ENCODE data around the gene PPM1F.

PPM1F gene

DNA sequence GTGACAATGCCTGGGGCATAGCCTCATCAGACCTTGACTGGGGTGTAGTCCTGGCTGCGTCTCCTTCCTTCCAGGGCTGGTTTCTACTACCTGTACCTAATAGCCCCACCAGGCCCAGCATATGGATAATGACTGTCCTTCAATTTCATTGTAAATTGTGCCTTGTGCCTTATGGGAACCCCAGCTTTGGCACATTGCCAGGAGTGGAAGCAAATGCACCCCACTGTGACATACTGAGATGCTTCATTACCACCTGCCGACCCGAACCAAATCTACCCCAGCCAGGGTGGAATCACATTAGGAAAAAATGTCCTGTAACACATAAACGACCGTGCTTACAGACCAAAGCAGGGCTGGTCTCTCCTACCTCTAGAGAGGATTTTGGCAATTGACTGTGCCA is 22.6 kb upstream of the PPM1F start:
- no peak for DNase-seq

DNA sequence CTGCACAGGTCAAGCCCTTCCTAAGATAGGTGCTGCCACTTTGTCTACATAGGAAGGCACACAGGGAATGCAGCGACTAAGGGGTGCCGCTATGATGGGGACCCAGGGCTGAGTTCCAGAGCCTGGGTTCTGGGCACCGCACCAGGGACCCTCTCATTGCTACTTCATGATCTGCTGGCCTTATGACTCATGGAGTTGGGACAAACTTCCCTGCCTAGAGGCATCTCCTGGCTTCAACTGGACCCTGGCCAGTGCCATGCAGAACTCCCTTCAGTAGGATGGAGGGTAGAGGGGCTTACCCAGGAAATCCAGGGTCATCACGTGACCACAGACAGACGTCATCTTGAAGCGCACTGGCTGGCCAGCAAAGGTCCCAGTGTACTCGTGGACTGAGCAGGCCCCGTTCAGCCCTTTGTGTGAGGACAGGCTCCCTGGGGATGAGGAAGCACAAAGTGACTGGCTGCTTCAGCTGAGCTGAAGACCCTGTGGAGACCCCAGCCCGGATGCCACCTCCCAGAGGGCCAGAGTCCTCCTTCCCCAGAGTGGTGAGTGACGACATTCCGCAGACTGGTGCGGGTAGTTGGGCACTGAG is 21.5 kb upstream of the PPM1F start:
- DNase-seq = no peak

DNA sequence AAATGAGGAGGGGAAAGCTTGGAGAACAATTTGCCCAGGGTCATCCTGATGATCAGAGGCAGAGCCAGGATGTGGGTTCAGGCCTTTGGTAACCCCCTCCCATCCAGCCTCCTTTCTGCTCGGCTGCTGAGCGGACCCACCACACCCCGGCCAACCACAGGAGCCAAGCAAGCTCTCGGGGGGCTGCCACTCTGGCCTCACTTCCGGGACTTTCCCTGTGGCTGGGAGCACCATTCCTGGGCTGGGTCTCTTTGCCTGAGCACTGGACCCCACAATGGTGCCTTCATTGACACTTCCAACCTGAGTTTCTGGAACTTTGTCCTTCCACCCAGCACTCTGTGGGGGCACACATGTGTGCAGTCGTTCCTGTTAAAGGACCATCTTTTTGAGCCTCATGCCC is 20.2 kb upstream of the PPM1F start:
- DNase-seq = no peak

DNA sequence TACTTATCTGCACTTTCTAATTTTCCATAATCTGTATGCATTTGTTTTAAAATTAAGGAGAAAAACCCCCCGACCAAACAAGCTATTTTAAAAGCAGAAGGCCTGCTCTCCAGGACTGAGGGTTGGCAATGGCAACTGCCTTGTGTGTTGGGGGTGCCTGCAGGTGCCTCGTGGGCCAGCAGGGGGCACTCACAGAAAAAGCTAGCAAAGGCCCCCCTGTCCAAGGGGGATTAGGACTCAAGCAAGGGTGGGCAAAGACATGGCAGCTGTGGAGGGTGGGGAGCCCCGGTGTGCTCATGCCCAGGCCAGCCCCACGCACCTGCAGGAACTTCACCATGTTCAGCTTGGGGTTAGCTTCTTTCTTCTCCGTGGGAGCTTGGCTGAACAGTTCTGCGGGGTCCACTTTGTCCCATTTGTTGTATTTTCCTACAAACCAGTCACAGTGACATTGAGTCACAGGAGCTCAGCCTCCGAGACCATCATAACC is 19.7 kb upstream of the PPM1F start:
- no peak for DNase-seq

DNA sequence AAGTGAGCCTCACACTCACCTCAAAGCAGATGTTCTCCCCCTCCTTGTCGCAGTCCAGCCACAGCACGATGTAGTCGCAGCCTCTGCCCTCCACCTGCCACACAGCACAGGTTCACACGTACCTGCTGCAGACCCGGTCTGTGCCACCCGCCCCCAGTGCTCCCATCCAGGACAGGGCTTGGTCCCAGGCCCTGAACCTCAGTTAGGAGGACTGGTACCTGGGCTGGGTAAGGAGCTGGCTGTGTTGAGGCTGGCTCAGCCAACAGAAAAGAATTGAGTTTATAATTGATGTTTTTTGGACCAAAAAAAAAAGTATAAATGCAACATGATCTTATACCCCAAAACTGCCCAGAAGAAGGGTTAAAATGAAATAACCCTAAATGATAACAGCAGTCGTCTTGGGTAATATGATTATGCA is 19.2 kb upstream of the PPM1F start:
- DNase-seq = no peak

DNA sequence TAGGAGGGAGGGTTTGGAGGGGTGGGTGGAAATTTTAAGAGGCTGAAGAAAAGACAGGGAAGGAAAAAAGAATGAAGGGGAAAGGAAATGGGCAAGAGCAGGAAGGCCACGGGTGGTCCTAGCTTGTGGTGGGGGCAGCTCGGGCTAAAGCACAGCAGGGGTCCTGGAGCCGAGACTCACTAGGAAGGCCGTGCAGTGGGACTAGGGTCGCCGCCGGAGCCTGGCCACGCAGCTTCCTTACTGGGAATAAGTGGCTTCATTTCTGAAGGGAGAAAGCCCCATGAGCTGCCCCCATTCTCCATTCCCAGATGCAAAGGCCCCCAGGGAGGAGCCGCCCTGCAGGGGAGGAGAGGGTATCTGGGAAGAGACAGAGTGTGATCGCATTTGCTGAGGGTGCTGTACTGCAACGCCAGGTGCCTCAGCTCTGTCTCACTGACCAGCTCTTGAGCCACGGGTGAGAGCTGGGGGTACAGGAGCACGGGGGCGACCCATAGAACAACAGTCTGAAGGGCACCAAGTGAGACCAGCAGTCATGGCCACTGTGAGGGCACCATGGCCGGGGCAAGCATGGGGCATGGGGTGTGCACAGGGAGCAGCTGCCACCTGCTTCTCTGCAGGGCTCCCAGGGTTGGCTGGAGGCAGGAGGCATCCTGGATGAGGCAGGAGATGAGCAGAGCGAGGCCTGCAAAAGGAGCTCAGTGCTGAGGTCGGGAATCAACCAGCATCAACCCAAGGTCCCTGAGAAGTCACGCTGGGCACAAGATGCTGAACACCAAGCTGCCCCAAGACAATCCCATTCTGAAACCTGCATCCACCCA is 18.4 kb upstream of the PPM1F start:
- DNase-seq = no peak

DNA sequence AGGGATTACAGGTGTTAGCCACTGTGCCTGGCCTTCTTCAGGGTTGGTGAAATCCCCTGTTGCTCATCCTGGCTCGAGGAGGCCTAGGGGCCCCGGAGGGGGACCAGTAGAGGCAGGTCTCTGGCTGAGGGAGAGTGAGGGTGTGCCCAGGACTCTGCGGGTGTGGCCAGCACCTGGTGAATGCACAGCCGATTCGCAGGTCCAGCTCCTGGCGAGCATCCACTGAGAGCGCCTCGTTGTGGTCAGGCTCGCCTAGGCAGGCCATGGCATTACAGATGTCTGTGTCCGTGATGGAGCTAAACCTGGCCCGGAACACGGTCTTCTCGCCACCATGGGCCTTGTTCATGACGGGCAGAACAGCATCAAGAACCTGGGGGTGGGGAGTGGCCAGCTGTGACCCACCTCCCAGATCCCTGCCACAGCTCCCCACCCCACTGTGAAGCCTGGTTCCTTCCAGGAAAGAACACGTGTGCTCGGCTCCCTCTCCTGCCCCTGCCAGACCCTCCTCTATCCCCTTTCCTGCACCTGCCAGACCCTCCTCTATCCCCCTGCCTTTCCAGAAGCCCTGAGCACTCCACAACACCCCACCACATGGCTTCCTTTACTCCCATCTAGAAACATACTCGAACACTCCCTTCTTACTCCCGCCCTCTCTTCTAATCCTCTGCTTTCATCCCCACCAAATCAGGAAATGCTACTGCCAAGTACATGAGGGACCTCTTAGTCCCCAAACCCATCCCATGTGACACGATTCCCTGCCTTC is 17.6 kb upstream of the PPM1F start:
- no peak for DNase-seq

DNA sequence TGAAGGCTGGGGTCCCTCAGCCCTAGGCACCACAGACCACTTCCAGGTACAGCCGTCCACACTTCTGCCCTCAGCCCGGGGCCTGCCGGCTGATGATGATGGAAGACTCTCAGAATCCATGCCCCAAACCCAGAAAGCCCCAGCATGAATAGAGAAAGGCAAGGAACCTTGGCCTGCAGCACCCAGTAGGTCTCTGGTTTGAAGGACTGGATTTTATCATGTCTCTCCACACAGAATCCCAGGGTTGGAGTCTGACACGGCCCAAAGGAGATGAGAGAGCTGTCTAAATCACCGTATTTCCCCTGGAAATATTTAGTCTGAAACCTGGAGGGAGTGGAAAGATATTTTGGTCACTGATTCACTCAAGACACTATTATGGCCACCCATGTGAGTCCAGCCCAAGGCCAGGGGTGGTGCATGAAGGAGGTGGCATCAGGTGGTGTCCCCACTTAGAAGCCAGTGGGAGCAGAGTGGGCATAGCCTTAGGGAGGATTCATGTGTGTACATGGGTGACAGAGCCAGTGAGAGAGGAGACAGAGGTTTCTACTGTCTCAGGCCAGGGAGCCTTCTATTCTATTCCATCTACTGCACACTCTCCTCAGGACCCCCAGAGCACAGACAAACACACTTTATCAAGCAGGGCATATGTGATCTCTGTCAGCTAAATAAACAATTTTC is 15.9 kb upstream of the PPM1F start:
- no peak for DNase-seq

DNA sequence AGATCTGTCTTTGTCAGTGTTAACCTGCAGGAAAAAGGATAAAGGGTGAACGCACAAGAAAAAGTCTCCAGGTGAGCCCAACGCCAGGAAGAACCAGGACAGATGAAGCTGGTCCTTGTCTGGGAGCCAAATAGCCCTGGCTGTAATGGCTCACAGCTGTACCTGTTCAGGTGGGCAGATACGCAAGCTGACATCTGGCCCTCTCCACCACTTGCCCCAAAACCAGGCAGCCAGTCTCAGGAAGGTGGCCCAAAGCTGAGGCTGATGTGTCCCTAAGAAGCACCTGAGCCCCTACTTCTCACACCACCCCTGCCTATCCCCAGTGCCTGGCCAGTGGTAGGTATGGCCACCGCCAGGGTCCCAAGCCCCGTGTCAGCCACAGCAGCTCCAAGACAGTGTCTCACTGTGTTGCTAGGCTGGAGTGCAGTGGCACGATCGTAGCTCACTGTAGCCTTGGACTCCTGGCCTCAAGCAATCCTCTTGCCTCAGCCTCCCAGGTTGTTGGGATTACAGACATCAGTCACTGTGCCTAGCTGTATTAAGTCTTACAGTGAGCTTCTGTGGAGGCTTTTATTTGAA is 15.1 kb upstream of the PPM1F start:
- DNase-seq = no peak

DNA sequence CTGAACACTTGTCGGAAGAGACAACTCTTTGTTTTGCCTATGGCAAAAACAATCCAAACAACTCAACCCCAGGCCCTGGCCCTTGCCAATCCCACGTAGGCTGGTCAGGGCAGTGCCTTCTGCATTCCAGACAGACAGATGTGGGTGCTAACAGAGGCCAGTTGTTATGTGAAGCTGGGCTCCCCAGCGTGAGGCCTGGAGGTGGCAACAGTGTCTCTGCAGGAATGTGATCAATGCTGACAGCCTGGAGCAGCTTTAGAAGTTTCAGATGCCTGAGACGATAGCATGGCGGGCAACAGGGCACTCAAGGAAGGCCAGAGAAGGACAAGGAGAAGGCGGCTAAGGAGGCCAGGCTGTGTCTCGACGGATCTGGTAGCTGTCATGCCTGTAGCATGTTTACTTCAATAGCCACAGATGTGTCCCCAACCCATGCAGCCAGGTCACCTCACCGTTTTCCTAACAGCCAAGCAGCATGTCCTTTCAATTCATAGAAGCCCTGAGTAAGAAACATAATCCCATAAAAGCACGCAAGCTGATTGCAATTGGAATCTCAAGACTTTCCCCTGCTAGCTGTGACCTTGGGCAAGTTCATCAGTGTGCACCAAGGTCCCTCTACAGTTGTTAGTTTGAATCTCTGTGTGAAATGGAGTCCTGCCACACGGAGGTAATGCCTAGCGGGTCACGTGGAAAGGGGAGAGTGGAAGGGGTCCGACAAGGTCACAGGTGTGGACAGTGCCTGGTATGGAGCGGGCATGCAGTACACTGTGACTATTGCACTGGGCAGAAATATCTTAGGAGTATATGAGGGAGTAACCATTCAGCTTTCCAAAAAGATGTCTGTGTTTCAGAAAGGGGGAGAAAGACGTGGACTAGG is 14.2 kb upstream of the PPM1F start:
- no peak for DNase-seq

DNA sequence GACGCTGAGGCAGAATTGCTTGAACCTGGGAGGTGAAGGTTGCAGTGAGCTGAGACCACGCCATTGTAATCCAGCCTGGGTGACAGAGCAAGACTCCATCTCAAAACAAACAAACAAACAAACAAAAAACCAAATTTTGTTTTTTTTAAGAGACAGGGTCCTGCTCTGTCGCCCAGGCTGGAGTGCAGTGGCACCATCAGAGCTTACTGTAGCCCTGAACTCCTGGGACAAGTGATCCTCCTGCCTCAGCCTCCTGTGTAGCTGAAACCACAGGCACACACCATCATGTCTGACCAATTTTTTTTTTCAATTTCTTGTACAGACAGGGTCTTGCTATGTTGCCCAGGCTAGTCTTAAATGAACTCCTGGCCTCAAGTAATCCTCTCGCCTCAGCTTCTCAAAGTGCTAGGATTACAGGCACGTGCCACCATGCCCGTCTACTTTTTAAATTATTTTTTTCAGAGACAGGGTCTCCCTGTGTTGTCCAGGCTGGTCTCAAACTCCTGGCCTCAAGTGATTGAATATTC is 13.2 kb upstream of the PPM1F start:
- no peak for DNase-seq

DNA sequence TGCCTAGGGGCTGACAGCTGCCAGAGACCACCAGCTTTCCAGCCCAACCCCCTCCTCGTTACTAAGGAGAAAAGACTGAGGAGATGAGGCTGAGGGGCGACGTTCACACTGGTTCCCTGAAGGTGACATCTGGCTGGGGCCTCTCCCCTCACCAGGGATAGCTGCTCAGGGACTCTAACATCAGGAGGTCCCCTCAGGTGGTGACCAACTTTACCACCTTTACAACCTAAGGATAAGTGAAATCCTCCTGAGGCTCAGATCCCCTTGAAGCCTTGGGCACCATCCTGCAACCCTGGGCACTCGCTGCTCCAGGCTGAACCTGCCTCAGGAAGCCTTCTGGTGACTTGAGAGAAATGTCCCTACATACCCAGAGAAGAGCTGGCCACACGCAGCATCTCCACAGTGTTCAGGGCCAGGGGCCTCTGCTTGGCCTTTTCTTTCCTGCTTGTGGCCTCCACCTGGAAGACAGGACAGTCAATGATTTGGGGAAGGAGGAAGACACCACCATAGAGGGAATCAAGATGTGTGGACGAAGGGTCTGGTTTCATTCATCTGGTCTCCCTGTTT is 12.4 kb upstream of the PPM1F start:
- no peak for DNase-seq

DNA sequence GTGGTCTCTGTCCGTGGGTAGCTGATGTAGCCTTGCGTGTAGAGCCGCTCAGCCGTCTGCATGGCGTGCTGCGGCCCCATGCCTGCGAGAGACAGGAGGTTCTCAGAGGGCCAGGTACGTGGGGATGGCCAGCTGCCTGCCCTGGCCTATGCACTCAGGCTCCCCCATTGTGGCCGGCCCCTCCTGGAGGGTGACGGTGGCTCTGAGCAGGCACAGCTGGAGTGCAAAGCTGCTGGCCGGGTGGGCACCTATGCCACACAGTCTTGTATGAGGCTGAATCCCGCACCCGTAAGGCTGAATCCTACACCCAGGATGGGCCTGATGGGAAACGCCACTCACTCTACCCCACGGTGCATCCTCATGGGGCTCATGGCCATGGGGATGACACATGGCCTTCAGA is 11.6 kb upstream of the PPM1F start:
- DNase-seq = no peak

DNA sequence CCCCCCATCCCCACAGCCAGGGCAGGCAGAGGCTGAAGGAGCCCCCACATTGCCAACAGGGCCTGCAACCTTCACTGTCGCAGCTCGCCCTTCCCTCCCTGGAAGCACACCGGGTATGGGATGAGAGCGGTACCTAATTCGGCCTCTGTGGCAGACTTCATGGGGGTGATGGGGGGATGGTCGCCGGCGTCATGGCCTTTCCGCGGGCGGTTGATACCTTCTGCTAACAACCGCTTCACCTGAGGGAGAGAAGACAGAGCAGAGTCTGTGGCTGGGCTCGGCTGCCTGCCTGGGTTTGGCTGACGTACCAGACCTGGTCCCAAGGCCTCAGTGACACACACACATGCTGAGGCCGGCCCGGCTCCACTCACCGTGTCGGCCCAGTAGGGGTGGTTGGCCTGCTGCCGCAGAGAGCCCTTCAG is 11.2 kb upstream of the PPM1F start:
- DNase-seq = no peak

DNA sequence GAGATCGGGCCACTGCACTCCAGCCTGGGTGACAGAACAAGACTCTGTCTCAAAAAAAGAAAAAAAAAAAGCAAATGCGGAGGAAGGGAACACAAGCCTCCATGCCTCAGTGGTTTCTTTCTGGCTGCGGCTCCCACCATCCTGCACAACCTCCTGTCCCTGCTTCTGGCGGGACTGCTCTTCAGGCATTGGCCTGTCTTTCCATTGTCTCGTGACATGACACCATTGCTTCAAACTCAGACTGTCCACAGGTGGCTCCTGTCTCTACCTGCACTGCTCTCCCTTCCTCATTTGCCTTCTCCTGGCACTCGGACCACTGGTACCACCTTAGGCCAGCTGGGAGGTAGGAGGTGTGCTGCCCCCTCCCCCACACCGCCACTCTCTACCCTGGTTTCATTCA is 10.6 kb upstream of the PPM1F start:
- DNase-seq = no peak

DNA sequence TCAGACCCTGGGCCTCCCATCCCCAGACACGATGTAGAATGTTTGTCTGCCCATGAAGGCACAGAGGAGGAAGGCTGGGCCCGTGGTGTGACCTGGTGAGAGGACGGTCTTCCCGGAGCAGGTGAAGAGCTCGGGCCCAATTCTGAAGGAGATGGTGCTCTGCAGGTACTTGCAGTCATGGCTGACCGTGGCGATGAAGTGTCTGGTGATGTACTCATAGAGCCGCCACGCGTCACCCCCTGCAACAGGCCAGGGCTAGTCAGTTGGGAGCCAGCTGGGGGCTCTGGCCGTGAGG is 10.0 kb upstream of the PPM1F start:
- no peak for DNase-seq

DNA sequence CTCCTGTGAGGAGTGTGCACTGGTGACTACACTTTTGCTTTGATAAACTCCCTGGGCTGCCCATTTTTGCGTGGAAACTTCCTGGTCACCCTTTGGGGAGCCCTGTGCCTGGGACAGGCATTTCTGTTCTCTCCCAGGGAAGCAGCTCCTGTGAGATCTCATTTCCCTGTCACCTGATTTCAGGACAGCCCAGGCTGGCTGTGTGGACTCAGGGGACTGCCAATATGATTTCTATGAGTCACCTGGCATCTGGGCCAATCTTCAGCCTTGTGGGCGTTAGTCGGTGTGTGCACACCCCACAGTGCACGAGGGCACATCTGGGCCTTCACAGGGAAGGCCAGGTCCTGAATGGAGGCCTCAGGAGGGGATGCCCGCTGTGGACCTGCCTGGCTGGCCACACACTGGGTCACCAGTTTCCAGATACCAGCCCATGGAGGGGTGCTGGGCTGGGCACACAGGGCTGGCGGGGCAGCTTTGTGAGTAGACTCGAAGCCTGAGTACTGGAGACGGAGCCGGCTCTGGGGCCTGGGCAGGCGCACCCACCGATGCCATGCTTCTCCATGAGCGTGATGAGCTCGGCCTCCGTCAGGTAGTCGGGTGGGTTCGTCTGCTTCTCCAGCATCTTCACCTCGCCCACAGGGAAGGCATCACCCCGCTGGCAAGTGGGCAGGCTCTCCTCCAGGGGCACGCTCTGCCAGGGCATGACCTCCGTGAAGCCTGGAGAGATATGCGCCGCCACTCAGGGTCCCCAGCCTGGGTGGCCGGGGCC is 9.4 kb upstream of the PPM1F start:
- no peak for DNase-seq

DNA sequence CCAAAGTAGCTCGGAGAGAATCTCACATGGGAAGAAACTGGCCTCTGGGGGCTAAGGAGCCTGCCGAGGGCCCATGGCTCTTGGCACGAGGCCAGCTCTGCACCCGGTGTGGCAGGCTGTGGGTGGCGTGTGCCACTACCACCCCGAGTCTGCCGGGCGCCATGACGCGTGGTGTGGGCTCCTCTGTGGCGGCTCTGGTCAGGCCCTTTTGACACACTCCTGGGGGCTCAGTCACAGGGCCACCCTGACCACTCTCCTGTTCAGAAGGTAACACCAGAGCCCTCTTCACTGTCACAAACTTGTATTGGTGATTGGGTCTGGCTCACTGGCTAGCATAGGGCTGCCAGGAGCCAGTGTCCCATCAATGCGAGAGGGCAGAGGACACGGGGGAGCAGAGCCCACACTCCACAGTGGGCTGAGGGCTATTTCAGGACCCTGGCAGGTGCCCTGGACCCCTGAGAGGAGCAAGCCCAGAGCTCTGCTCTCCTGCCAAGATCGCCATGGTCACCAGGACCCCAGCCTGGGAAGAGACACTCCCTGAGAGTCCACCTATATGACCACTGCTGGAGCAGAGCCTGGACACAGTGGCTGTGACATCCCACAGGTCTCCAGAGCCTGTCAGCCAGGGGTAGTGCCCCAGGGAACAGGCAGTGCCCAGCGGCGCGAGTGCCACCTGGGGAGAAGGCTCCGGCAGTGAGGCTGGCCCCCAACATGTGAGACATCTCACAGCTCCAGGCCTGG is 8.6 kb upstream of the PPM1F start:
- no peak for DNase-seq

DNA sequence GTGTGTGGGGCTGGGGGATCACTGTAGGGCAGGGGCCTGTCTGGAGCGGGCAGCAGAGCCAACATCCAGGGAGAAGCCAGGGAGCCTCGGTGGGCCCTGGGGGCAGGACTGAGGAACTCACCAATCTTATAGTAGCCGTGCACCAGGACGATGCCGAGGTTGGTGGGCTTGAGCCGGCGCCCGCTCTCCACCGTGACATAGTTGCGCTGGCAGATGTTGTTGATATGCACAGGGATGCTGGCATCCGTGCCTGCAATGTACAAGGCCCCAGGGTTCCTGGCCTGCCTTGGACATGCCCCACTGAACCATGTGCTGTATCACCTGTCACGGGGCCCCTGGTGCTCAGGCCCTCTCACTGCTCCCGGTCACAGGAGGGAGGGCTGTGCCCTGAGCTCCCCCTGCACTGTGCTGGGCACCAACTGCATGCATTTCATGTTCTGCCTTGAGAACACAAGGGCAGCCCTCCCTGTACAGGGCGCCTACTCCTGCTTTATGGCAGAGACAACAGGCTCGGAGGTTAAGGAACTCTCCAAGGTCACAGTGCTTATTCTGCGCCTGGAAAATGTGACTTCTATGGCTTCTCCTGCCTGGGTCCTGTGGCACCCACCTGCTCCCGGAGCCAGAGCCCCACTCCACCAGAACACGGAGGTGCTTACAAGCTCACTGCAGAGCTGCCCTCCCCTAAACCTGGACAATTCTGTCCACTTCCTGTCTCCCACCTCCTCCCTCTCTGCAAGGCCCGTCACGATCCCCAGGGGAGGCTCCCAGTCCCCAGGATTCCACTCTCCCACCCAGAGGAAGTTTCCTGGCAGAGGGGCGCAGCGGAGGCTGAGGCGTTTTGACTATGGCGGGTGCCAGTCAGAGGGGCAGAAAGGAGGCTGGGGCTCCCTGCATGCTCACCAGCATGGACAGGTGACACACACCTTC is 7.8 kb upstream of the PPM1F start:
- no peak for DNase-seq

Data from NCI-H187 (cell line).